Activated naive CD4-positive, alpha-beta T cell treated with anti-CD3 and anti-CD28 coated beads for 36 hours (primary cell): Measurements from ENCODE around the gene PSMB7. TPM values are rescaled to one million over a fixed set of nuclear protein-coding genes. Genes with fewer than 3 reads are reported as not detected.
"Not testable (repeated sequence)": the region's sequence is repeated elsewhere in the genome, so short reads cannot be mapped to it uniquely, and the experiment has no call there.

ENCODE experiments used
- CTCF ChIA-PET: fragments of 350-600 bp; sonication (Branson Sonifier 250); formaldehyde crosslinking; loops from one replicate; lab custom pipeline; 2021; ENCODE audit warnings: antibody characterized with exemption; lab: Charles Lee
- DNase-seq: peaks from one replicate; pipeline ENCODE4 v3.0.0-alpha.2; 2020
- H3K27ac Mint-ChIP-seq: one replicate; pipeline ENCODE4 v1.8.0; 2021; ENCODE audit warnings: mild to moderate bottlenecking, mixed read lengths
- H3K27me3 Mint-ChIP-seq: one replicate; pipeline ENCODE4 v1.8.0; 2021; ENCODE audit warnings: low read depth, mixed read lengths
- H3K36me3 Mint-ChIP-seq: one replicate; pipeline ENCODE4 v1.8.0; 2021; ENCODE audit warnings: low read depth, mixed read lengths
- H3K4me1 Mint-ChIP-seq: one replicate; pipeline ENCODE4 v1.8.0; 2021; ENCODE audit warnings: low read depth, mixed read lengths
- H3K4me3 Mint-ChIP-seq: one replicate; pipeline ENCODE4 v1.8.0; 2021; ENCODE audit warnings: mild to moderate bottlenecking, moderate library complexity, mixed read lengths
- H3K9me3 Mint-ChIP-seq: one replicate; pipeline ENCODE4 v1.8.0; 2021; ENCODE audit warnings: mixed read lengths
- intact Hi-C: fragments of 100-400 bp; cut with micrococcal nuclease; formaldehyde crosslinking; loops from one replicate; pipeline ENCODE4 v1.15.1; 2023
- total RNA-seq, 2 experiments: library from RNA; stranded (reverse); gene quantifications; one replicate each; pipeline ENCODE4 v1.2.3, GENCODE V29; 2021

Gene PSMB7
- total RNA-seq, 2 experiments from 2014 or later, result 161 to 167 TPM

DNA sequence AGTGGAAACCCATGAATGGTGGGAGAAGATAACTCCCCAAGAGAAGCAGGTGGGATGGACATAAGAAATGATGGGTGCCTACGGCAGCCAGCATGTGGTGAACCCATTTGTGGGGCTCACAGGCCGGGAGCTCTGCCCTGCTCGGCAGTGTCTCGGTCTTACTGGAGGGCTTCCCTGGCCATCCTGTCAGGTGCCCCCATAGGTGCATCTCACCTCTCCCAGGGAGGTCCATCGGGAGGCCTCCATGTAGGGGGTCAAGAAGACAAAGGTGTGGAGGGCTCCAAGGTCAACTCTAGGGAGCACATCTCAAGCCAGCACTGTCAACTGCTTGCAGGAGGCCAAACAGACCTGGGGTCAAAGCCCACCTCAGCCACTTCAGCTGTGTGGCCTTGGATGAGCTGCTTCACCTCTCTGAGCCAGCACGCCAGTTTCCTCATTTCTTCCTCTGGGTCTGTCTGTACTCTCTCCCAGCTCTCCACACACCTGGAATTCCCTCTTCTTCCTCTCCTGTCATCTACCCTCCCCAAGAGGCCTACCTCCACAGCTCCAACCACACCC, 24.5 kb upstream of the PSMB7 start:
- CTCF ChIA-PET, result interaction anchor here (0.9 kb wide), 1 partner anchor 24 kb away, joined by 3 read pairs; no protein-coding TSS in a partner anchor

GRCh38 chr9:124439086-124439485, 23.8 kb upstream of the PSMB7 start:
- no peak for DNase-seq
- Mint-ChIP-seq H3K4me3 (no peak overlapping the region), H3K27ac (no peak overlapping the region), H3K9me3 (no peaks in the 10 kb centered on the region), H3K27me3 (peaks cover 23% of the 10 kb centered on the region), H3K4me1 (no peaks in the 10 kb centered on the region), H3K36me3 (no peaks in the 10 kb centered on the region)
- CTCF ChIA-PET, result no interaction called here
- intact Hi-C loops, result no loop called here

More for the DNA sequence above, 24.5 kb upstream of the PSMB7 start:
- no peak overlapping the region for H3K27ac Mint-ChIP-seq
- peaks cover 23% of the 10 kb centered on the region for H3K27me3 Mint-ChIP-seq
- DNase-seq, result no peak
- no peak overlapping the region for H3K4me3 Mint-ChIP-seq
- H3K36me3 Mint-ChIP-seq, result no peaks in the 10 kb centered on the region
- no peaks in the 10 kb centered on the region for H3K9me3 Mint-ChIP-seq
- no peaks in the 10 kb centered on the region for H3K4me1 Mint-ChIP-seq
- intact Hi-C loops, result no loop called here

DNA sequence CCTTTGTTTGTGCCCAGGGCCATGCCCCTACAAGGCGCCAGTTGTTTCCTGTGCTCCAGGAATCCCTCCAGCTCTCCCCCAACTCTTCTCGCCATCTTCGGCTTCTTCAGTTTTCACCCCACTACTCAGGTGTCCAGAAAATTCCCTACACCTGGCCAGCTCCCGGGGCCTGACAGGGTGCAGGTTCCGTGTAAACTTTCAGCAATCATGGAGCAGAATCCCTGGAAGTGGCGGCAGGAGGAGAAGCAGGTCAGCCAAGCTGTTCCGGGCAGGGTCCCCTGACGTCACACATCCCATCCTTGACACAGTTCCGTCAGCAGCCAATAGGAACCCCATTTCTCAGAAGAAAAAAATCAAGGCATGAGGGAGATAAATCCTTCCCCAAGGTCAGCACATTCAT, 22.8 kb upstream of the PSMB7 start:
- Mint-ChIP-seq H3K27ac (no peak overlapping the region), H3K36me3 (no peaks in the 10 kb centered on the region), H3K4me1 (no peaks in the 10 kb centered on the region), H3K9me3 (no peaks in the 10 kb centered on the region), H3K27me3 (peaks cover 21% of the 10 kb centered on the region), H3K4me3 (no peak overlapping the region)
- intact Hi-C loops, result no loop called here
- CTCF ChIA-PET, result no interaction called here
- DNase-seq, result no peak

DNA sequence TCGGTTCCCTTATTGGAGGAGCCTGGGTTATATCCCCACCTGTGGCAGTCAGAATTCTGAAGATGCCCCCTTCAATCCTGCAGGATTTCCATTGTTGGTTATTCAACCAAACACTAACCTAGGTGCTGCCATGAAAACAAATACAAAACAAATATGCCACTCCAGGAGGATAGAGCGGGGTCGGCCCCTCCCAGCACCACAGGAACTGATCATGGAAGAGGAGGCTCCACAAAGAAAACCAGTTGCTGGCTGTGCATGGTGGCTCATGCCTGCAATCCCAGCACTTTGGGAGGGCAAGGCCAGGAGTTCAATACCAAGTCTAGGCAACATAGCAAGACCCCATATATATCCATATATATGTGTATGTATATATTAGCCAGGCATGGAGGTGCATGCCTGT, 21.8 kb upstream of the PSMB7 start:
- Mint-ChIP-seq H3K36me3 (no peaks in the 10 kb centered on the region), H3K9me3 (no peaks in the 10 kb centered on the region), H3K4me3 (no peak overlapping the region), H3K4me1 (no peaks in the 10 kb centered on the region), H3K27ac (no peak overlapping the region), H3K27me3 (peaks cover 24% of the 10 kb centered on the region)
- intact Hi-C loops, result no loop called here
- CTCF ChIA-PET, result no interaction called here
- no peak for DNase-seq

DNA sequence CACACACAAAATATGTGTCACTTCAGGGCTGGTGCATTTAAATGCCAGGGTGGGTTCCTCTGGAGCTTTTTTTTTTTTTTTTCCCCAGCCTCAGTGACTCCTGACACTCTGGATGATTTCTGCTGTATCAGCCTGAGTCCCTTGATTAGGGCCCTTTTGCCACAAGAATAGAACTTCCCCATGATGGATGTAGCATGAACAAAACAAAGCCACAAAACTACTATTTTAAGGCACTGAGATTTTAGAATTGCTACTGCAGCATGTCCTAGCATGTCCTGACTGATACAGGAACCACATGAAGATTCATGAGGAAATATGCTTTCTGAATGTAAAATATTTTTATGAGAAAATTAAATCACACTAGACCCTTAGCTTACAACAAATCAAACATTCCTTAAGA, 21.1 kb upstream of the PSMB7 start:
- no peaks in the 10 kb centered on the region for H3K9me3 Mint-ChIP-seq
- no peaks in the 10 kb centered on the region for H3K36me3 Mint-ChIP-seq
- intact Hi-C loops, result no loop called here
- CTCF ChIA-PET, result interaction anchor here (0.6 kb wide), 1 partner anchor 169 kb away, joined by 3 read pairs; no protein-coding TSS in a partner anchor
- peak overlapping the region; percentile 18 for H3K27ac Mint-ChIP-seq
- DNase-seq, result no peak
- H3K4me3 Mint-ChIP-seq, result no peak overlapping the region
- no peaks in the 10 kb centered on the region for H3K4me1 Mint-ChIP-seq
- peaks cover 18% of the 10 kb centered on the region for H3K27me3 Mint-ChIP-seq

DNA sequence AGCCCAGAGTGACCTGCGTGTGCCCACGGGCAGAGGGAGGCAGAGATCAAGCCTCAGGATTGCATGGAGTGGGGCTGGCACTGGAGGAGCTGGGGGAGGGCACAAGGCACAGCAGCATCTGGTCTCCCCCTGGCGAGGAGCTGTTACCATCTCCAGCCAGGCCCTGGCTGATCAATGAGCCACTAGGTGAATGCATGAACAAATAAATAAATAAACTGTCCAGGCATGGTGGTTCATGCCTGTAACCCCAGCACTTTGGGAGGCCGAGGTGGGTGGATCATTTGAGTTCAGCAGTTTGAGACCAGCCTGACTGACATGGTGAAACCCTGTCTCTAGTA, 14.3 kb upstream of the PSMB7 start:
- Mint-ChIP-seq H3K4me3 (no peak overlapping the region), H3K27me3 (peaks cover 7% of the 10 kb centered on the region), H3K36me3 (no peaks in the 10 kb centered on the region), H3K27ac (no peak overlapping the region), H3K9me3 (no peaks in the 10 kb centered on the region), H3K4me1 (no peaks in the 10 kb centered on the region)
- CTCF ChIA-PET, result interaction anchor here (0.8 to 1.4 kb wide), 2 partner anchors 10 to 122 kb away, joined by 3 to 7 read pairs; no protein-coding TSS in a partner anchor
- DNase-seq, result no peak
- intact Hi-C loops, result no loop called here

- Mint-ChIP-seq H3K9me3 (no peaks in the 10 kb centered on the region), H3K27me3 (peaks cover 6% of the 10 kb centered on the region), H3K27ac (no peak overlapping the region), H3K36me3 (no peaks in the 10 kb centered on the region), H3K4me3 (no peak overlapping the region), H3K4me1 (no peaks in the 10 kb centered on the region)
- intact Hi-C loops, result no loop called here
- no peak for DNase-seq
- CTCF ChIA-PET, result interaction anchor here (0.7 to 0.8 kb wide), 2 partner anchors 11 to 122 kb away, joined by 3 read pairs; no protein-coding TSS in a partner anchor
These were observed 13.7 kb upstream of the PSMB7 start for GRCh38 chr9:124428751-124429529.

DNA sequence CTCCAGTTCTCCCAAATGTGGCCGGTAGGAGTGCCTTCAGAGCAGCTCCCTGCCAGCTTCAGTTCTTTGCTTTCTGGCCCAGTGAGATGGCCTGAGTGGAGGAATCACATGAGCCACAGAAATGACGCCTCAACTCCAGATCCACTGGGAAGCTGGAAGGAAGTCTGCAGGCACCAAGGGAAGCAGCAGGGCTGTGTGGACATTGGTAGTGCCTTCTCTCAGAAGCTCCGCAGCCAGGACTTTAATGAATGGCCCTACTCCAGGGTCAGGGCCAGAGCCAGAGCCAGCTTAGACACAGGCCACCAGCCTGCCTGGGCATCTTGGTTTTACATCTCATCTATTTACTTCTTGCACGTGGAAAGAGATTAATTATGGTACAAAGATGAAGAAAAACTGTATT, 12.0 kb upstream of the PSMB7 start:
- no peaks in the 10 kb centered on the region for H3K36me3 Mint-ChIP-seq
- CTCF ChIA-PET, result interaction anchor here (1.2 kb wide), 1 partner anchor 9 kb away, joined by 5 read pairs; no protein-coding TSS in a partner anchor

DNA sequence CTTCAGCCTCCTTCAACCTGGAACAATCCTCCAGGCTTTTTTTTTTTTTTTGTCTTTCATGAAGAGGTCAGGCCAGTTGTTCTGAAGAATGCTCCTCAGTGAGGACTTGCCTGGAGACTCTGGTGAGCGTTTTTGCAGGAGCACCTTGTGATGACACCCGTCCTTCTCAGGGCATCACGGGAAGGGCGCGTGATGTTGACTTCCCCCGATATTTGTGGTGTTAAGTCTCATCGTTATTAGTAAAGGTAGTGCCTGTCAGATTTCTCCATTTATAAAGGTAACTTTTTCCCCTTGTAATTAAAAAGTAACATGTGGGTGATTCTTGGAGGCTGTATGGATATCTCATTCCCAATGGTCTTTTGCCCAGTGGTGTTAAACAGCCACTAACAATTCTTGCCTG, 11.1 kb upstream of the PSMB7 start:
- Mint-ChIP-seq H3K36me3 (no peaks in the 10 kb centered on the region), H3K27ac (no peak overlapping the region), H3K27me3 (no peaks in the 10 kb centered on the region), H3K4me3 (no peak overlapping the region), H3K9me3 (no peaks in the 10 kb centered on the region), H3K4me1 (no peaks in the 10 kb centered on the region)
- CTCF ChIA-PET, result no interaction called here
- DNase-seq, result no peak
- intact Hi-C loops, result no loop called here

More for the DNA sequence above, 12.0 kb upstream of the PSMB7 start:
- H3K4me1 Mint-ChIP-seq, result no peaks in the 10 kb centered on the region
- no peak overlapping the region for H3K27ac Mint-ChIP-seq
- H3K4me3 Mint-ChIP-seq, result no peak overlapping the region
- no peak for DNase-seq
- H3K27me3 Mint-ChIP-seq, result peaks cover under 1% of the 10 kb centered on the region
- H3K9me3 Mint-ChIP-seq, result no peaks in the 10 kb centered on the region
- intact Hi-C loops, result no loop called here

DNA sequence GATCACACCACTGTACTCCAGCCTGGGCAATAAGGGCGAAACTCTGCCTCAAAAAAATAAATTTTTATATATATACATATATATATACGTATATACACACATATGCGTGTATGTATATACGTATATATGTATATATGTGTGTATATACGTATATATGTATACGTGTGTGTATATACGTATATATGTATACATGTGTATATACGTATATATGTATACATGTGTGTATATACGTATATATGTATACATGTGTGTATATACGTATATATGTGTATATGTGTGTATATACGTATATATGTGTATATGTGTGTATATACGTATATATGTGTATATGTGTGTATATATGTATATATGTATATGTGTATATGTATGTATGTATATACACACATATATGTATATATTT, 10.5 kb upstream of the PSMB7 start:
- H3K9me3 Mint-ChIP-seq, H3K4me3 Mint-ChIP-seq, H3K4me1 Mint-ChIP-seq, H3K27ac Mint-ChIP-seq, DNase-seq, H3K27me3 Mint-ChIP-seq, intact Hi-C loops, H3K36me3 Mint-ChIP-seq: not testable (repeated sequence)
- CTCF ChIA-PET, result interaction anchor here (0.7 kb wide), 1 partner anchor 32 kb away, joined by 3 read pairs; no protein-coding TSS in a partner anchor

- intact Hi-C loops, result no loop called here
- H3K36me3 Mint-ChIP-seq, result no peaks in the 10 kb centered on the region
- no peak overlapping the region for H3K4me3 Mint-ChIP-seq
- CTCF ChIA-PET, result no interaction called here
- no peak for DNase-seq
- H3K4me1 Mint-ChIP-seq, result no peaks in the 10 kb centered on the region
- H3K27ac Mint-ChIP-seq, result no peak overlapping the region
- no peaks in the 10 kb centered on the region for H3K9me3 Mint-ChIP-seq
- no peaks in the 10 kb centered on the region for H3K27me3 Mint-ChIP-seq
These were observed 8.3 kb upstream of the PSMB7 start for GRCh38 chr9:124423591-124423990.

DNA sequence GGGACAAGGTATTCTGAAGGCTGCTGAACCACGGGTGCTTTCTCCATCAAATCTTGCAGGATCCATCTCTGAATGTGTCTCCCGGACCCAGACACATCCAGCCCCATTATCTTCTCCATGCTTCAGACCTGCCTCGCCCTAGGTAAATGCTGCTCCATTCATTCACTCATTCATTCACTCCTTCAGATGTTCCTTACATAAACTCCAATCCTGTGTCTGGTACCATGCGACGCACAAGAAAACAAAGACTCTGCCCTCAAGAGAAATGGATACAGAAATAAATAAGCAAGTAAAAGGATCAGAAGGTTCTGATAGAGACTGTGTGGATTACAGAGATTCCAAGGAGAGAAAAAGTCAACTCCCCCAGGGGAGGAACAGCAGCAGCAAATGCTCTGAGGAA, 7.9 kb upstream of the PSMB7 start:
- no peak for DNase-seq
- intact Hi-C loops, result no loop called here
- Mint-ChIP-seq H3K4me3 (no peak overlapping the region), H3K4me1 (no peaks in the 10 kb centered on the region), H3K9me3 (no peaks in the 10 kb centered on the region), H3K27me3 (no peaks in the 10 kb centered on the region), H3K36me3 (no peaks in the 10 kb centered on the region), H3K27ac (no peak overlapping the region)
- CTCF ChIA-PET, result no interaction called here
